GM18858 (cell line): ENCODE results near the gene LSP1.

ENCODE experiments used
- ATAC-seq: cut with Tn5 transposase; IDR thresholded peaks from one replicate; pipeline ENCODE4 v1.9.1; 2021; ENCODE audit not compliant: unreplicated experiment

LSP1 gene

GRCh38 chr11:1913271-1914060, 60.6 kb downstream of the LSP1 start:
- no peak for ATAC-seq

DNA sequence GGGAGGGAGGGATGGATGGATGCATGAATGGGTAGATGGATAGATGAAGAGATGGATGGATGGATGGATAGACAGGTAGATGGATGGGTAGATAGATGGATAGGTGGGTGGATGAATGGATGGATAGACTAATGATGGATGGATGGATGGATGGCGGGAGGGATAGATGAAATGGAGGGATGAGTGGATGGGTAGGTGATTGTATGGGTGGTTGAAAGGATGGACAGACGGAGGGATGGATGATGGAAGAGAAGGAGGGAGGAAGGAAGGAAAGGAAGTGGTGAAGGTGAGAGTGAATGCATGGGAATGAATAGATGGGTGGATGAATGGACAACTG, 62.9 kb downstream of the LSP1 start:
- ATAC-seq = no peak

DNA sequence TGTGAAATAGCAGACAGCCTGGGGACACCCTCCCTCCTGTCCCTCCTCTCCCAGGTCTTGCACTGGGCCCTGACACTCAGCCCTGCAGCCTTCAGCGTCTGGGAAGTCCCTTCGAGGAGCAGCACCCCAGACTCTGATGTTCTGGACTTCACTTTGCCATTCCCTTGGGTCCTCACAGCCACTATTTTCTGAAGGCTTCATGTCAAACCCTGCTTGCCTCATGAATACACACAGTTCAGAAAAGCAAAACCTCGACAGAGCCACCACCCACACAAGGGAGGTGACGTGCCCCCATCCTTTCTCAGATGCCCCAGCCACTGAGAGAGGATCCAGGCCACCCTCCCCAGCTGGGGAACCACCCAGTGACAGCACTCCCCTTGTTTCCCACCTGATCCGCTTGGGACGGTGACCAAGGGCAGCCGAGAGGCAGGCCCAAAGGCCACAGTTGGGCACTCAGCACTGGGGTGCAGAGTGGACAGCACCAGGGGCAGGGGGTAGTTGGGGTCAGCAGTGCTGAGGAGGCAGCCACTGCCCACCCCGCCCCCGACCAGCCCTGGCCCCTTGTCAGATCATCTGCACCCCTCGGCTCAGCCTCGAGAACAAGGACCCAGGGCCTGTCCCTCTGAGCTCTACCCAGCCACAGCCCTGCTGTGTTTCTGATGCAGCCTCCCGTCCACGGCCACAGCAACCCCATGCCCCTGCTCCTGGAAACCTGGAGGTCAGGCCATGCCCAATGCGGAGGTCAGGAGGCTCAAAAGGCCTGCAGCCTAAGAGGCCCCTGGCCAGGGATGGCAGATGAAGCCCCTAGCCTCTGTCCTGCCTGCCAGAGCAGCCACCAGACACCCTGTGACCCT, 63.5 kb downstream of the LSP1 start:
- no peak for ATAC-seq

GRCh38 chr11:1916986-1917522, 64.2 kb downstream of the LSP1 start:
- ATAC-seq = no peak

- no peak for ATAC-seq
These were observed 64.9 kb downstream of the LSP1 start for GRCh38 chr11:1917523-1918435.

GRCh38 chr11:1918436-1919315, 65.8 kb downstream of the LSP1 start:
- ATAC-seq = no peak

GRCh38 chr11:1919391-1920127, 66.7 kb downstream of the LSP1 start, which contains the start of gene TNNT3:
Gene TNNT3, plus strand, starts transcription at chr11:1919703. Its CDS starts 3,172 bp downstream, at chr11:1922875.
- ATAC-seq = no peak

- ATAC-seq = no peak
These were observed 67.4 kb downstream of the LSP1 start for GRCh38 chr11:1920128-1920908.

- ATAC-seq = no peak
These were observed 68.2 kb downstream of the LSP1 start for GRCh38 chr11:1920909-1921573.

- ATAC-seq = no peak
These were observed 68.8 kb downstream of the LSP1 start for GRCh38 chr11:1921574-1922141.

DNA sequence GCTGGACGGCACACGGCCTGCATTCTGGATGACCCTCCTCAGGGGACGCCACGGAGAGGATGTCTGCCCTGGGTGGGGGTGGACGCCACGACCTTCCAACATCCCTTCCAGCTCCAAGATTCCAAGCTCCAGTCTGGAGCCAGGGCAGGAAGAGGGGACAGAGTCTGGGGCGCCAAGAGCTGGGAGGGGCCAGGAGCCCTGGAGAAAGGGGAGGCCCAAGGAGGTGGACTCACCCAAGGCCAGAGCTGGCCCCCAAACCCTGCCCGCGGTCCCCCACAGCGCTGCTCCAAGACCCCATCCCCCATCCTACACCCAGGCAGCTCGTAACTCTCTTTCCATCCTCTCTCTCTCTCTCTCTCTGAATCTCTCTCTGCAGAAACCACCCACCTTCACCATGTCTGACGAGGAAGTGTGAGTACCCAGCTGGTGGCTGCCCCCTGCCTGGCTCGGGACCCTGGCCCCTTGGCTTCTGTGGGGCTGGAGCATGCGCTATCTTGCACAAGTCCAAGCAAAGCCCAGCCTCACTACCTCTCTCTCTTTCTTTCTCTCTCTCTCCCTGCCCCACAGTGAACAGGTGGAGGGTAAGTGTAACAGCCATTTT, 69.7 kb downstream of the LSP1 start:
- ATAC-seq = no peak

GRCh38 chr11:1923201-1923956, 70.5 kb downstream of the LSP1 start:
- no peak for ATAC-seq

- ATAC-seq = no peak
These were observed 71.3 kb downstream of the LSP1 start for GRCh38 chr11:1924181-1924580.

DNA sequence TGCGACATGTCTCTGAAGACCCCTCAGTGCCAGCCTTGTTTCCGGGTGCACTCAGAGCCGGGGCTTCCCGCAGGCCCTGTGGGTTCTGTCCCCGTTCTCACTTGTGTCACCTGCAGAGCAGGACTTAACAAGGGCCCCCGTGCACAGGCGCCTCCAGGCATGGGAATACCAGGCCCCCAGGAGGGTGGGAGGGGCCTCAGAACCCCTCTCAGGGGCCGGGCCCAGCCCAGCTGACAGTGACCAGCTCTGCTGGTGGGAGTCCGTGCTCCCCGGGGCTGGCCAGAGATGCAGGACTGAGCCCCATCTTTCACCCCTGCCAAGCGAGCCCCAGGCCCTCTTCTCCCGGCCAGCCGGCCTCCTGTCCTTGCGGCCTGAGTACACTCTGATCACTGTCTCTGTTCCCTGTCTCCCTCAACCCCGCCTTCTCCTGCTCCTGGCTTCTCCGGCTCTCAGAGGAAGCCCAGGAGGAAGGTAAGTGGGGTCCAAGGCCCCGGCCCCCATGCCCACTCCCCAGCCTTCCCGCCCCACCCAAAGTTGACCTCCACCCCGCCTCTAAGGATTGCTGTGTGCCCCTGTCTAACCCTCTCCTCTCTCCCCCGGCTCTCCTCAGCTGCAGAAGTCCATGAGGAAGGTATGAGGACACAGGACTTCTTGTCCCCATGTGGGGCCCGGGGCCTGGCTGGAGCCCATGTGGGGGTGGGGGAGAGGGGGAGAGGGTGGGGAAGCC, 71.9 kb downstream of the LSP1 start:
- no peak for ATAC-seq

DNA sequence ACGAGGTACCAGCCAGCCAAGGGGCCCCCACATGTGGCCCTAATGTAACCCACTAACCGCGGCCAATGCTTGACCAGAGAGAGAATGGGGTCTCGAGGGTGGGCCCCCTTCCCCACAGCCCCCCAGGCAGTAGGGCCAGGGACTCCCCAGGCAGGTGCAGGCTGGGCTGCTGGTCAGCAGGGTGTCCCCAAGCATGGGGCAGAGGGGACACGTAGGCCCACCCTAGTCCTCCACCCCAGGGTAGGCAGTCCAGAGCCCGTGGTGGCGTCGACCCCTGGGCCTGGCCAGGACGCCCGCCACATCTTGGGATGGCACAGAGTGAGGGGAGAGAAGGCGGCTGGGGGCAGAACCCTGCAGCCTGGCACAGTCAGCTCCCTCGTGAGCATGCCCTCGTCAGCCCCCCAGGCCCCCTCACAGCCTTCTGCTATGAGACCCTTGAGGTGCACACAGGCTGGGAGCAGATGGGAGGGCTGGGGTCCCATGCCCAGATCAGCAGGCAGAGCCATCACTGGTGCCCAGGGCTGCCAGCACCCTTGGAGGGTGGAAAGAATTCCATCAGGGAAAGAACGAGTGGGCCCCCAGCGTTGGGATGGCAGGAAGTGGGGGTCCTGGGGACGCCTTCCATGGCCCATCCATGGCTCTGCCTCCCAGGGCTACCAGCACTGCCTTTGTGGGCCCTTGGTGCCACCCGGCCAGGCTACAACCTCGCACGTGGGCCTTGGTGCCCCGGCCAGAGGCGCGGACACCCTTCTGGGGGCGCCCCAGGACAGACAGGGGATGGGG, 72.7 kb downstream of the LSP1 start:
- ATAC-seq = no peak
